ENCODE measurements around the gene FFAR4. TPM values are rescaled to one million over a fixed set of nuclear protein-coding genes. Genes with fewer than 3 reads are reported as not detected.
"Not testable (repeated sequence)": the region's sequence is repeated elsewhere in the genome, so short reads cannot be mapped to it uniquely, and the experiment has no call there.

FFAR4 gene
- total and polyA plus RNA-seq, 4 donors, result 0.14 to 0.28 (median 0.19) TPM

DNA sequence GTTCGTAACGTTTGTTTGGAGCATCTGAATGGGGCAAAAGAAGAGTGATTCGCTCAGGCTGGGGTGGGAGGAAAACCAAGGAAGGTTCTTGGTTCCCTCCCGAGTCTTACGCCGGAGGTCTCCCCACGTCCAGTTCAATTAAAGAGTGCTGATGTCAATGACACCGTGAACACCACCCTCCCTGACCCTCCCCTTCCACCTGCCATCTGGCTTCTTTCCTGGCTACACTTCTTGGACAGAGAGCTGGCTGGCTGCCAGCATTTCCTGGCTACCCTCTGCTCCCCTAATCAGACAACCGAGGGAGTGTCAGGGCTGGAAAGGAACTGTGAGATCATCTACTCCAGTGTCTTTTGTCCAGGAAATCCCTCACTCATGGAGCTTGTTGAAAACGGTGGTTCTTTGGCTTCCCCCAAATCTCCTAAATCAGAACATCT lies 24.1 kb upstream of the FFAR4 start:
- no peaks in the 10 kb centered on the region for H3K36me3 ChIP-seq (ENCODE audit: control insufficient read depth in 4 of 4, insufficient read depth in 3 of 4, low read depth in 1 of 4, low read length in 3 of 4)
- no peaks in the 10 kb centered on the region for H3K9me3 ChIP-seq (ENCODE audit: control insufficient read depth in 4 of 4, low read length in 3 of 4)
- no peaks in the 10 kb centered on the region for H3K27me3 ChIP-seq (ENCODE audit: control insufficient read depth in 4 of 4, insufficient read depth in 4 of 4, low read length in 3 of 4)
- H3K9ac ChIP-seq (ENCODE audit: low read depth in 1 of 2, low read length in 2 of 2), result peak overlapping the region in 1 of 2 donors; percentile 31
- peak overlapping the region in 2 of 3 donors; percentile 3 to 6 for H3K4me3 ChIP-seq (ENCODE audit: low read depth in 1 of 3, low read length in 3 of 3)
- H3K27ac ChIP-seq (ENCODE audit: low read depth in 1 of 2, low read length in 2 of 2), result no peak overlapping the region
- H3K4me1 ChIP-seq (ENCODE audit: control insufficient read depth in 4 of 4, insufficient read depth in 4 of 4, low read length in 3 of 4), result peaks cover 3 to 6% (median 6%) of the 10 kb centered on the region in 4 donors
- 12% methylated on average over 10 of the region's 10 CpGs for WGBS
- DNase-seq (ENCODE audit: low spot score), result no peak
- TF ChIP-seq TAF1 (conservative IDR thresholded peaks at IDR 0.05) (no peak), RXRA (IDR thresholded peaks at IDR 0.05) (peak; percentile 72 to 79)

DNA sequence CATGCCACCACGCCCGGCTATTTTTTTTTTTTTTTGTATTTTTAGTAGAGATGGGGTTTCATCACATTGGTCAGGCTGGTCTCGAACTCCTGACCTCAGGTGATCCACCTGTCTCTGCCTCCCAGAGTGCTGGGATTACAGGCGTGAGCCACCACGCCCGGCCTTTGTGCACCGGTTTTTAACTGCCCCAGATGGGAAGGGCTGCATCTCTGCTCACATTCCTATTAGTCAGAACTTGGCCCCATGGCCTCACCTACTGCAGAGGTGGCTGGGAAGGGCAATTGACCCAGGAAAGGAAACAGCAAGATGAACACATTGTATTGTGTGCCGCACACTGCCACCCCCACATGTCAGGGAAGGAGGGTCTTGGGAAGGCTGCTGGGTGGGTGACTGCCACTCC lies 19.5 kb upstream of the FFAR4 start:
- not testable (repeated sequence) for H3K27ac ChIP-seq (ENCODE audit: low read depth in 1 of 2, low read length in 2 of 2); H3K4me3 ChIP-seq (ENCODE audit: low read depth in 1 of 3, low read length in 3 of 3); DNase-seq (ENCODE audit: low spot score); H3K4me1 ChIP-seq (ENCODE audit: control insufficient read depth in 4 of 4, insufficient read depth in 4 of 4, low read length in 3 of 4); H3K27me3 ChIP-seq (ENCODE audit: control insufficient read depth in 4 of 4, insufficient read depth in 4 of 4, low read length in 3 of 4); H3K9ac ChIP-seq (ENCODE audit: low read depth in 1 of 2, low read length in 2 of 2); H3K36me3 ChIP-seq (ENCODE audit: control insufficient read depth in 4 of 4, insufficient read depth in 3 of 4, low read depth in 1 of 4, low read length in 3 of 4); H3K9me3 ChIP-seq (ENCODE audit: control insufficient read depth in 4 of 4, low read length in 3 of 4)
- WGBS, result 90% methylated on average over 8 of the region's 8 CpGs

DNA sequence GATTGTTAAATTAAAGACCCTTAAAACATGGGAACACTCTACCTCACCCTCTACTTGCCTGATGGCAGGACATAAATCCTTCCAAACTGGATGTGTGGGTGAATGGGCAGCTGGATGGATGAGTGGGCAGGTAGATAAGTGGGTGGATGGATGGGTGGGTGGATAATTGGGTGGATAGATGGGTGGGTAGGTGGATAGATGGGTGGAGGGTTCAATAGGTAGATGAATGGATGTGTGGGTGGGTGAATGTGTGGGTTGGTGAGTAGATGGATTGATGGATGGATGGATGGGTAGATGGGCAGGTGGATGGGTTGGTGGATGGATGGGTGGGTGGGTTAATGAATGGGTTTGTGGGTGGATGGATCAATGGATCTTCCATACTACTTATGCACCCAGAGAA lies 18.9 kb upstream of the FFAR4 start:
- Histone ChIP-seq H3K4me1 (ENCODE audit: control insufficient read depth in 4 of 4, insufficient read depth in 4 of 4, low read length in 3 of 4) (peaks cover 0 to under 1% (median under 1%) of the 10 kb centered on the region in 4 donors), H3K36me3 (ENCODE audit: control insufficient read depth in 4 of 4, insufficient read depth in 3 of 4, low read depth in 1 of 4, low read length in 3 of 4) (no peaks in the 10 kb centered on the region), H3K4me3 (ENCODE audit: low read depth in 1 of 3, low read length in 3 of 3) (no peak overlapping the region), H3K9ac (ENCODE audit: low read depth in 1 of 2, low read length in 2 of 2) (no peak overlapping the region), H3K27ac (ENCODE audit: low read depth in 1 of 2, low read length in 2 of 2) (no peak overlapping the region), H3K27me3 (ENCODE audit: control insufficient read depth in 4 of 4, insufficient read depth in 4 of 4, low read length in 3 of 4) (no peaks in the 10 kb centered on the region), H3K9me3 (ENCODE audit: control insufficient read depth in 4 of 4, low read length in 3 of 4) (no peaks in the 10 kb centered on the region)
- TF ChIP-seq HNF4A (conservative IDR thresholded peaks at IDR 0.05), result no peak
- TF ChIP-seq, protein P1, sequence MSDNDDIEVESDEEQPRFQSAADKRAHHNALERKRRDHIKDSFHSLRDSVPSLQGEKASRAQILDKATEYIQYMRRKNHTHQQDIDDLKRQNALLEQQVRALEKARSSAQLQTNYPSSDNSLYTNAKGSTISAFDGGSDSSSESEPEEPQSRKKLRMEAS (IDR thresholded peaks at IDR 0.05), result no peak
- no peak for TF ChIP-seq TAF1 (conservative IDR thresholded peaks at IDR 0.05)
- no peak for TF ChIP-seq RXRA (IDR thresholded peaks at IDR 0.05)
- TF ChIP-seq, protein P2, sequence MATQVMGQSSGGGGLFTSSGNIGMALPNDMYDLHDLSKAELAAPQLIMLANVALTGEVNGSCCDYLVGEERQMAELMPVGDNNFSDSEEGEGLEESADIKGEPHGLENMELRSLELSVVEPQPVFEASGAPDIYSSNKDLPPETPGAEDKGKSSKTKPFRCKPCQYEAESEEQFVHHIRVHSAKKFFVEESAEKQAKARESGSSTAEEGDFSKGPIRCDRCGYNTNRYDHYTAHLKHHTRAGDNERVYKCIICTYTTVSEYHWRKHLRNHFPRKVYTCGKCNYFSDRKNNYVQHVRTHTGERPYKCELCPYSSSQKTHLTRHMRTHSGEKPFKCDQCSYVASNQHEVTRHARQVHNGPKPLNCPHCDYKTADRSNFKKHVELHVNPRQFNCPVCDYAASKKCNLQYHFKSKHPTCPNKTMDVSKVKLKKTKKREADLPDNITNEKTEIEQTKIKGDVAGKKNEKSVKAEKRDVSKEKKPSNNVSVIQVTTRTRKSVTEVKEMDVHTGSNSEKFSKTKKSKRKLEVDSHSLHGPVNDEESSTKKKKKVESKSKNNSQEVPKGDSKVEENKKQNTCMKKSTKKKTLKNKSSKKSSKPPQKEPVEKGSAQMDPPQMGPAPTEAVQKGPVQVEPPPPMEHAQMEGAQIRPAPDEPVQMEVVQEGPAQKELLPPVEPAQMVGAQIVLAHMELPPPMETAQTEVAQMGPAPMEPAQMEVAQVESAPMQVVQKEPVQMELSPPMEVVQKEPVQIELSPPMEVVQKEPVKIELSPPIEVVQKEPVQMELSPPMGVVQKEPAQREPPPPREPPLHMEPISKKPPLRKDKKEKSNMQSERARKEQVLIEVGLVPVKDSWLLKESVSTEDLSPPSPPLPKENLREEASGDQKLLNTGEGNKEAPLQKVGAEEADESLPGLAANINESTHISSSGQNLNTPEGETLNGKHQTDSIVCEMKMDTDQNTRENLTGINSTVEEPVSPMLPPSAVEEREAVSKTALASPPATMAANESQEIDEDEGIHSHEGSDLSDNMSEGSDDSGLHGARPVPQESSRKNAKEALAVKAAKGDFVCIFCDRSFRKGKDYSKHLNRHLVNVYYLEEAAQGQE (IDR thresholded peaks at IDR 0.05), result no peak
- no peak for TF ChIP-seq FOXA1 (IDR thresholded peaks at IDR 0.05)
- TF ChIP-seq, protein P3, sequence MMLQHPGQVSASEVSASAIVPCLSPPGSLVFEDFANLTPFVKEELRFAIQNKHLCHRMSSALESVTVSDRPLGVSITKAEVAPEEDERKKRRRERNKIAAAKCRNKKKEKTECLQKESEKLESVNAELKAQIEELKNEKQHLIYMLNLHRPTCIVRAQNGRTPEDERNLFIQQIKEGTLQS (IDR thresholded peaks at IDR 0.05), result no peak
- no peak for TF ChIP-seq YY1 (IDR thresholded peaks at IDR 0.05)
- TF ChIP-seq, protein P4, sequence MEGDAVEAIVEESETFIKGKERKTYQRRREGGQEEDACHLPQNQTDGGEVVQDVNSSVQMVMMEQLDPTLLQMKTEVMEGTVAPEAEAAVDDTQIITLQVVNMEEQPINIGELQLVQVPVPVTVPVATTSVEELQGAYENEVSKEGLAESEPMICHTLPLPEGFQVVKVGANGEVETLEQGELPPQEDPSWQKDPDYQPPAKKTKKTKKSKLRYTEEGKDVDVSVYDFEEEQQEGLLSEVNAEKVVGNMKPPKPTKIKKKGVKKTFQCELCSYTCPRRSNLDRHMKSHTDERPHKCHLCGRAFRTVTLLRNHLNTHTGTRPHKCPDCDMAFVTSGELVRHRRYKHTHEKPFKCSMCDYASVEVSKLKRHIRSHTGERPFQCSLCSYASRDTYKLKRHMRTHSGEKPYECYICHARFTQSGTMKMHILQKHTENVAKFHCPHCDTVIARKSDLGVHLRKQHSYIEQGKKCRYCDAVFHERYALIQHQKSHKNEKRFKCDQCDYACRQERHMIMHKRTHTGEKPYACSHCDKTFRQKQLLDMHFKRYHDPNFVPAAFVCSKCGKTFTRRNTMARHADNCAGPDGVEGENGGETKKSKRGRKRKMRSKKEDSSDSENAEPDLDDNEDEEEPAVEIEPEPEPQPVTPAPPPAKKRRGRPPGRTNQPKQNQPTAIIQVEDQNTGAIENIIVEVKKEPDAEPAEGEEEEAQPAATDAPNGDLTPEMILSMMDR (IDR thresholded peaks at IDR 0.05; ENCODE audit: low read depth, low read length, missing input control), result no peak
- TF ChIP-seq FOXA2 (IDR thresholded peaks at IDR 0.05), result no peak
- TF ChIP-seq HNF4G (IDR thresholded peaks at IDR 0.05), result no peak
- no peak for TF ChIP-seq SP1 (IDR thresholded peaks at IDR 0.05)
- no peak for TF ChIP-seq RAD21 (IDR thresholded peaks at IDR 0.05)
- no peak for TF ChIP-seq EGR1 (IDR thresholded peaks at IDR 0.05; ENCODE audit: low read depth in 2 of 2)
- no peak for TF ChIP-seq JUND (IDR thresholded peaks at IDR 0.05)
- no peak for TF ChIP-seq GABPA (IDR thresholded peaks at IDR 0.05 in 1 of 2, conservative IDR thresholded peaks at IDR 0.05 in 1 of 2)
- no peak for TF ChIP-seq NR2F2 (IDR thresholded peaks at IDR 0.05)
- TF ChIP-seq, protein P5, sequence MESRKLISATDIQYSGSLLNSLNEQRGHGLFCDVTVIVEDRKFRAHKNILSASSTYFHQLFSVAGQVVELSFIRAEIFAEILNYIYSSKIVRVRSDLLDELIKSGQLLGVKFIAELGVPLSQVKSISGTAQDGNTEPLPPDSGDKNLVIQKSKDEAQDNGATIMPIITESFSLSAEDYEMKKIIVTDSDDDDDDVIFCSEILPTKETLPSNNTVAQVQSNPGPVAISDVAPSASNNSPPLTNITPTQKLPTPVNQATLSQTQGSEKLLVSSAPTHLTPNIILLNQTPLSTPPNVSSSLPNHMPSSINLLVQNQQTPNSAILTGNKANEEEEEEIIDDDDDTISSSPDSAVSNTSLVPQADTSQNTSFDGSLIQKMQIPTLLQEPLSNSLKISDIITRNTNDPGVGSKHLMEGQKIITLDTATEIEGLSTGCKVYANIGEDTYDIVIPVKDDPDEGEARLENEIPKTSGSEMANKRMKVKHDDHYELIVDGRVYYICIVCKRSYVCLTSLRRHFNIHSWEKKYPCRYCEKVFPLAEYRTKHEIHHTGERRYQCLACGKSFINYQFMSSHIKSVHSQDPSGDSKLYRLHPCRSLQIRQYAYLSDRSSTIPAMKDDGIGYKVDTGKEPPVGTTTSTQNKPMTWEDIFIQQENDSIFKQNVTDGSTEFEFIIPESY (IDR thresholded peaks at IDR 0.05), result no peak
- no peak for DNase-seq (ENCODE audit: low spot score)

Measured in liver (tissue), 9 donors.